Activated CD4-positive, alpha-beta memory T cell treated with anti-CD3 and anti-CD28 coated beads, Interleukin-2, amount 10 ng/mL, durations not matched to agents 7 days and 5 days (primary cell): ENCODE measurements around the gene INCA1. TPM values are rescaled to one million over a fixed set of nuclear protein-coding genes. Genes with fewer than 3 reads are reported as not detected.

ENCODE experiments used
- CTCF ChIA-PET: fragments of 350-600 bp; sonication (Branson Sonifier 250); formaldehyde crosslinking; loops from one replicate; lab custom pipeline; 2021; ENCODE audit warnings: antibody characterized with exemption, inconsistent platforms; lab: Charles Lee
- POLR2A ChIA-PET: fragments of 350-600 bp; sonication (Branson Sonifier 250); formaldehyde crosslinking; loops from one replicate; lab custom pipeline; 2021; ENCODE audit warnings: antibody characterized with exemption; lab: Charles Lee
- DNase-seq: peaks from one replicate; pipeline ENCODE4 v3.0.0-alpha.2; 2020
- H3K27ac Mint-ChIP-seq: one replicate; pipeline ENCODE4 v1.8.0; 2021; ENCODE audit warnings: mild to moderate bottlenecking, mixed read lengths
- H3K27me3 Mint-ChIP-seq: one replicate; pipeline ENCODE4 v1.8.0; 2021; ENCODE audit warnings: mixed read lengths
- H3K36me3 Mint-ChIP-seq: one replicate; pipeline ENCODE4 v1.8.0; 2021; ENCODE audit warnings: low read depth, mixed read lengths
- H3K4me1 Mint-ChIP-seq: one replicate; pipeline ENCODE4 v1.8.0; 2021; ENCODE audit warnings: mixed read lengths
- H3K4me3 Mint-ChIP-seq: one replicate; pipeline ENCODE4 v1.8.0; 2021; ENCODE audit warnings: mild to moderate bottlenecking, mixed read lengths
- H3K9me3 Mint-ChIP-seq: one replicate; pipeline ENCODE4 v1.8.0; 2021; ENCODE audit warnings: mixed read lengths
- total RNA-seq, 2 experiments: library from RNA; stranded (reverse); gene quantifications; one replicate each; pipeline ENCODE4 v1.2.3, GENCODE V29; 2021

INCA1 gene
- total RNA-seq, 2 experiments from 2014 or later: 0.25 TPM; not detected in 1

DNA sequence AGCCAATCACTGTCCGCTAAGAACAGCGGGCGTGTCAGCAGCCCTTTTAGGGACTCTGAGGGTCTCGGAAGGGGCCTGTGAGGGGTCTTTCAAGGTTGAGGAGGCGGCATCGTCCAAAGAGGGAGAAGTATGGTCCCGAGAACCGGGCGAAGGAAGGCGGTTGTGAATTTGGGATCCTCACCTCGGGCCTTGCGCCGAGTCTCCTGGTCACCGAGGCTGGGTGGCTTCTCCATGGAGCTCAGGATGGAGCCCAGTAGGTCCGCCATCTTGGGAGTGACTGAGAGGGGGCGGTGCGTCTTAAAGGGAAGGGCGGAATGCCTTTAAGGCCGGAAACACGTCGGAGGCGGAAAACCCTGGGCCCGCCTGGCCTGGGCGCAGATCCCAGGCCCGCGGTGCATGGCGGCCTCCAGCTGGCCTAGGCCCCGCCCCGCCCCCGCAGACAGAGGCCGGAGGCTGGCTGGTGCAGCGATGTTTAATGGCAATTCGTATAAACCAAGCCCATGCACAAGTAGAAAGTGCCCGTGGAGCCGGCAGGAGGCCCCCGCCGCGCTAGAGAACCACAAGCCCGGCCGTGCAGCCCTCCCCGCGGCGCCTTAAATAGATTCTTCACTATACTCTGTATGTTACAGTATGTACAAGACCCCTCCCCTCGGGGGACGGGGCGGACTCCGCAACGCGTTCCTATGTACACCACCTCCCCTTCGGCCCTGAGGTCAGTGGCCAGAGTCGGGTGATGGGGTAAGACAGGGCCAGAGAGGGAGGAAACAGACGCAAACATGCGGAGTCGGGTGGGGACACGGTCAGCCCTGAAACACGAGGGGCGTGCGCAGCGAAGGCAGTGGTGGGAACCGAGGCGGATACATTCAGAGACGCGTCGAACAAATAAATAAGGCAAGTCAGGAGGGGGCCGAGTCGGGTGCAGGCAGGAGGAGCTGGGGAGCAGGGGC is 29.5 kb downstream of the INCA1 start, which contains the start of gene SPAG7:
TSS of gene SPAG7 (minus strand) at position 279 of the 947 bp plus-strand sequence. CDS start at position 266, 13 bp downstream.
- H3K4me1 Mint-ChIP-seq: peaks cover 25% of the 10 kb centered on the region
- H3K27ac Mint-ChIP-seq: no peak within 1 kb of the TSS
- no peak within 1 kb of the TSS for H3K4me3 Mint-ChIP-seq
- DNase-seq: peak; percentile 95
- no peaks in the 10 kb centered on the region for H3K27me3 Mint-ChIP-seq
- peaks cover 32% of the 10 kb centered on the region for H3K36me3 Mint-ChIP-seq
- no peaks in the 10 kb centered on the region for H3K9me3 Mint-ChIP-seq
- CTCF ChIA-PET: interaction anchor here (0.6 to 2.4 kb wide), 21 partner anchors 9 to 471 kb away, joined by 3 to 22 read pairs (median 5); partner anchors contain the start of genes C1QBP, CAMTA2, CHRNE and ENO3
- POLR2A ChIA-PET: interaction anchor here (0.8 to 15.5 kb wide), 16 partner anchors 12 to 824 kb away, joined by 3 to 711 read pairs (median 4); partner anchors contain the start of genes CAMTA2, CHRNE, ENO3 and INCA1

DNA sequence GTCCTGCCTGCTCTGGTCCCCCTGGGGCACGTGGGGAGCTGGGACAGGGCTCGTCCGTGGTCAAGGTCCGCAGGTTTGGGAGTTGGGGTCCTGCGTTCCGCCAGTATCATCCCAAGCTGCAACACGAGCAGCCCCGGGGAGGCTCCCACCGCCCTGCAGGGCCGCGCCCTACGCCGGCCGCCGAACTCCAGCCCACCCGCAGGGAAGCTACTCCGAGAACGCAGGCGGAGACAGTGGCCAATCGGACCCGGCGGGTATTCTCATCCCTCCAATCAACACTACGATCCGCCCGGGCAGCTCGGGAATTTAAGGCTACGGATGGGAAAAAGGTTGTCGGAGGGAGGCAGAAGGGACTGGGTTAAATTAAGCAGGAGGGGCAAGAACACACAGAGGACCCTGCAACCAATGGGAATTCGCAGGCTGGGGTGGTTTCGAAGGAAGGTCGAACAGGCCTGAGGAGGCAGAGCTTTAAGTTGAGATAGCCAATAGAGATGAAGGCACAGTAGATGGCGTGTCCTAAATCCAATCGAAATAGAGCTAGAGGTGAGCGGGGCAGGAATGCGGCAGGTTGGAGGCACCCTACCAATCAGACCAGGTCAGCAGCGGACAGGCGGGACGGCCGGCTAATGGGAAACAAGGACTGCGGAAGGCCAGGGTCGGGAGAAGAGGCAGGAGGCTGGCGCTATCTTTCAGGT is 30.3 kb downstream of the INCA1 start:
- Mint-ChIP-seq H3K4me1 (peaks cover 25% of the 10 kb centered on the region), H3K9me3 (no peaks in the 10 kb centered on the region), H3K4me3 (no peak overlapping the region), H3K36me3 (peaks cover 28% of the 10 kb centered on the region), H3K27ac (no peak overlapping the region), H3K27me3 (no peaks in the 10 kb centered on the region)
- ChIA-PET POLR2A (interaction anchor here (0.8 to 15.5 kb wide), 14 partner anchors 13 to 823 kb away, joined by 3 to 711 read pairs (median 4); partner anchors contain the start of genes CAMTA2, CHRNE, ENO3 and INCA1), CTCF (interaction anchor here (0.6 to 2.4 kb wide), 20 partner anchors 11 to 472 kb away, joined by 3 to 22 read pairs (median 6); partner anchors contain the start of genes C1QBP, CAMTA2, CHRNE and ENO3)
- DNase-seq: peak; percentile 97

- peak overlapping the region; percentile 31 for H3K27ac Mint-ChIP-seq
- ChIA-PET POLR2A (interaction anchor here (8.6 to 15.5 kb wide), 2 partner anchors 17 to 22 kb away, joined by 78 to 711 read pairs; partner anchors contain the start of genes CAMTA2, ENO3, PFN1 and RNF167), CTCF (interaction anchor here (0.8 to 2.3 kb wide), 4 partner anchors 15 to 62 kb away, joined by 3 to 7 read pairs (median 6); partner anchors contain the start of genes CAMTA2, CHRNE, RNF167 and SLC25A11)
- peaks cover 21% of the 10 kb centered on the region for H3K36me3 Mint-ChIP-seq
- peak overlapping the region; percentile 27 for H3K4me3 Mint-ChIP-seq
- H3K9me3 Mint-ChIP-seq: no peaks in the 10 kb centered on the region
- DNase-seq: no peak
- no peaks in the 10 kb centered on the region for H3K27me3 Mint-ChIP-seq
- H3K4me1 Mint-ChIP-seq: peaks cover 17% of the 10 kb centered on the region
These were observed 31.9 kb downstream of the INCA1 start for GRCh38 chr17:4965311-4965986.

DNA sequence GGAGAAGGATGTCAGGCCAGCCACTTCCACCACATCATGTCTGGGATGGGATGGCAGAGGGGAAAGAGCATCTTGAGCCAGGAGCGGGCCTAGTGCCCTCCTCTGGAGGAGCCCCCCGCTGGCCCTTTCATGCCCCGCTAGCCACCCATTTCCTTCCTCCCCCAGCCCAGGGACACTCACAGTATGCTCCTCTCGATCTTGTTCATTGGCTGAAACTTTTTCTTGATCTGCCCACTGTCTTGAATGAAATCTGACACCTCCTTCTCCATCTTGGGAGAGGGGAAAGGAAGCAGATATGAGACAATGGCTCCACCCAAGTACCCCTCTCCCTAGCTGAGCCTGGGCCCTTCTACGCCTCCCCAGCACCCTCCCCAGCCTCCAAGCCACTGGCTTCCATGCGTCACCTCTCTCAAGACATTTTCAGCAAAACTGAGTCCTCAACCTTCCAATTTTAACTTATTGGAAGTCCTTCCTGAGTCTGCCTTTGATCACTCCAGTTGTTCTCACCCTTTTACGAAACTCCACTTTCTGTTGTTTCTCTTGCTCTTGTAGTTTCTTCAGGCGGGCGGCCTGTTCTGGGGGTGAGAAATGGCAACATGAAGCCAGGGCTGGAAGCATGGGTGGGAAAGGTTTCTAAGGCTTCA is 36.9 kb downstream of the INCA1 start:
- ChIA-PET CTCF (no interaction called here), POLR2A (interaction anchor here (13.3 kb wide), 1 partner anchor 19 kb away, joined by 229 read pairs; the partner anchor contains the start of genes PFN1, RNF167 and SLC25A11)

GRCh38 chr17:4959261-4959965 is 37.9 kb downstream of the INCA1 start:
- no peaks in the 10 kb centered on the region for H3K9me3 Mint-ChIP-seq
- peaks cover 4% of the 10 kb centered on the region for H3K4me1 Mint-ChIP-seq
- ChIA-PET POLR2A (interaction anchor here (13.3 kb wide), 1 partner anchor 18 kb away, joined by 229 read pairs; the partner anchor contains the start of genes PFN1, RNF167 and SLC25A11), CTCF (interaction anchor here (1.3 kb wide), 1 partner anchor 9 kb away, joined by 4 read pairs; no protein-coding TSS in a partner anchor)
- no peak overlapping the region for H3K4me3 Mint-ChIP-seq
- H3K27me3 Mint-ChIP-seq: no peaks in the 10 kb centered on the region
- H3K27ac Mint-ChIP-seq: no peak overlapping the region
- H3K36me3 Mint-ChIP-seq: peaks cover 24% of the 10 kb centered on the region
- no peak for DNase-seq

More for the DNA sequence above, 36.9 kb downstream of the INCA1 start:
- H3K4me3 Mint-ChIP-seq: no peak overlapping the region
- peaks cover 8% of the 10 kb centered on the region for H3K4me1 Mint-ChIP-seq
- H3K27me3 Mint-ChIP-seq: no peaks in the 10 kb centered on the region
- H3K9me3 Mint-ChIP-seq: no peaks in the 10 kb centered on the region
- no peak for DNase-seq
- H3K27ac Mint-ChIP-seq: no peak overlapping the region
- peaks cover 28% of the 10 kb centered on the region for H3K36me3 Mint-ChIP-seq

- CTCF ChIA-PET: interaction anchor here (1.6 to 4.2 kb wide), 3 partner anchors 9 to 49 kb away, joined by 3 to 17 read pairs (median 6); partner anchors contain the start of genes PFN1 and SPAG7
- H3K36me3 Mint-ChIP-seq: peaks cover 22% of the 10 kb centered on the region
These were observed 39.2 kb downstream of the INCA1 start for GRCh38 chr17:4958102-4958501.

DNA sequence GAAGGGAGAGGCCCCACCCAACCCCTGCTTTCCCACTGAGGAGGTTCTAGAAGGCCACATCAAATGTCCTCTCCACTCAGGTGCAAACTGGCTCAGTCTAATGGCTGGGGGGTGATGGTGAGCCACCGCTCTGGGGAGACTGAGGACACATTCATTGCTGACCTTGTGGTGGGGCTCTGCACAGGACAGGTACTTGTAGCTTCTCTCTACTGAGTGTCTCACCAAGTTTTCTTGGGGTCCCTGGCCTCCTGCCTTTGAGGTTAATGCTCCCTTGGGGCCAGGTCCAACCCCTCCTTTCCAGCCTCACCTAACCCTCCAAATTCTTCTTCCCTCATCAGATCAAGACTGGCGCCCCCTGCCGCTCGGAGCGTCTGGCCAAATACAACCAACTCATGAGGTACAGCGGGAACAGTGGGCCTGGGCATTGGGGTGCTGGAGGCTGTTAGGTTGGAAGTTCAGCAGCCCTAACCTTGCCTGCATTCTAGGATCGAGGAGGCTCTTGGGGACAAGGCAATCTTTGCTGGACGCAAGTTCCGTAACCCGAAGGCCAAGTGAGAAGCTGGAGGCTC is 40.7 kb downstream of the INCA1 start:
- POLR2A ChIA-PET: interaction anchor here (13.3 to 20.7 kb wide), 2 partner anchors 12 to 15 kb away, joined by 229 to 711 read pairs; partner anchors contain the start of genes PFN1, RNF167, SLC25A11 and SPAG7
- CTCF ChIA-PET: interaction anchor here (0.7 to 4.2 kb wide), 4 partner anchors 8 to 119 kb away, joined by 3 to 17 read pairs (median 4); partner anchors contain the start of genes PFN1 and SPAG7
- peaks cover 22% of the 10 kb centered on the region for H3K36me3 Mint-ChIP-seq
- H3K9me3 Mint-ChIP-seq: no peaks in the 10 kb centered on the region
- H3K4me1 Mint-ChIP-seq: peaks cover 8% of the 10 kb centered on the region
- no peaks in the 10 kb centered on the region for H3K27me3 Mint-ChIP-seq
- H3K4me3 Mint-ChIP-seq: no peak overlapping the region
- DNase-seq: peak; percentile 60
- H3K27ac Mint-ChIP-seq: no peak overlapping the region

More at GRCh38 chr17:4958102-4958501, 39.2 kb downstream of the INCA1 start:
- no peaks in the 10 kb centered on the region for H3K27me3 Mint-ChIP-seq
- DNase-seq: no peak
- no peak overlapping the region for H3K27ac Mint-ChIP-seq
- no peak overlapping the region for H3K4me3 Mint-ChIP-seq
- H3K4me1 Mint-ChIP-seq: peaks cover 3% of the 10 kb centered on the region
- POLR2A ChIA-PET: interaction anchor here (1.1 to 20.7 kb wide), 3 partner anchors 8 to 17 kb away, joined by 3 to 711 read pairs (median 229); partner anchors contain the start of genes PFN1, RNF167, SLC25A11 and SPAG7
- no peaks in the 10 kb centered on the region for H3K9me3 Mint-ChIP-seq

GRCh38 chr17:4955091-4955490 is 42.2 kb downstream of the INCA1 start:
- Mint-ChIP-seq H3K27ac (no peak overlapping the region), H3K4me1 (peaks cover 23% of the 10 kb centered on the region), H3K27me3 (no peaks in the 10 kb centered on the region), H3K9me3 (no peaks in the 10 kb centered on the region), H3K36me3 (peaks cover 16% of the 10 kb centered on the region), H3K4me3 (no peak overlapping the region)
- CTCF ChIA-PET: interaction anchor here (0.6 to 4.2 kb wide), 5 partner anchors 12 to 107 kb away, joined by 3 to 17 read pairs (median 5); partner anchors contain the start of genes SLC25A11 and SPAG7
- no peak for DNase-seq
- POLR2A ChIA-PET: interaction anchor here (0.9 to 20.7 kb wide), 3 partner anchors 14 to 46 kb away, joined by 3 to 711 read pairs (median 229); partner anchors contain the start of genes PFN1, RNF167, SLC25A11 and SPAG7

GRCh38 chr17:4953451-4953961 is 43.8 kb downstream of the INCA1 start:
- Mint-ChIP-seq H3K36me3 (peaks cover 5% of the 10 kb centered on the region), H3K4me1 (peaks cover 25% of the 10 kb centered on the region), H3K9me3 (no peaks in the 10 kb centered on the region), H3K27me3 (no peaks in the 10 kb centered on the region), H3K27ac (no peak overlapping the region), H3K4me3 (no peak overlapping the region)
- ChIA-PET CTCF (interaction anchor here (0.7 to 1.8 kb wide), 2 partner anchors 13 to 14 kb away, joined by 3 to 5 read pairs; partner anchors contain the start of genes RNF167 and SLC25A11), POLR2A (interaction anchor here (13.3 to 20.7 kb wide), 2 partner anchors 12 to 15 kb away, joined by 229 to 711 read pairs; partner anchors contain the start of genes PFN1, RNF167, SLC25A11 and SPAG7)
- DNase-seq: no peak

DNA sequence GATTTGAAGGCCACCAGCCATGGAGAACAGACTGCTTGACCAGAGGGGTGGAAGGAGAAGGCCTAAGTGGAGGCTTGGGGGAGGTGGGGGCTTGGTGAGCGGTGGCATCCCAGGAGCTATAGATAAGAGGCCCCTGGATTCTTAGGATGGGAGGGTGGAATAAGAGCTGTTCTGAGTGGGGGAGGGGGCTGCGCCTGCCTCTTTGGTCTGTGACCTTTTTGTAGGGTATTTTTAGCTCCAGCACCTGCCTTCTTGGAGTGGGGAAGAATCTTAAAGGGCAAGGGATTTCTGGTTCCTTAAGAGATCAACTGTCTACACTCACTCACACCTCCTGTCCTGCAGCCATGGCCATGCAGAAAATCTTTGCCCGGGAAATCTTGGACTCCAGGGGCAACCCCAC is 45.8 kb downstream of the INCA1 start:
- CTCF ChIA-PET: interaction anchor here (0.5 to 1.6 kb wide), 3 partner anchors 16 to 42 kb away, joined by 3 to 6 read pairs (median 4); partner anchors contain the start of gene SPAG7
- Mint-ChIP-seq H3K4me1 (peaks cover 27% of the 10 kb centered on the region), H3K36me3 (peaks cover 21% of the 10 kb centered on the region), H3K27ac (peak overlapping the region; percentile 92), H3K4me3 (peak overlapping the region; percentile 96), H3K9me3 (no peaks in the 10 kb centered on the region), H3K27me3 (no peaks in the 10 kb centered on the region)
- POLR2A ChIA-PET: interaction anchor here (0.9 to 20.7 kb wide), 4 partner anchors 10 to 69 kb away, joined by 3 to 711 read pairs (median 116); partner anchors contain the start of genes PFN1, RNF167, SLC25A11 and SPAG7
- DNase-seq: no peak
